ENCODE data around the gene PIK3AP1.
"Not testable (repeated sequence)": the region's sequence is repeated elsewhere in the genome, so short reads cannot be mapped to it uniquely, and the experiment has no call there.

The PIK3AP1 gene

GRCh38 chr10:96695975-96696634 is 24.2 kb downstream of the PIK3AP1 start:
- DNase-seq (ENCODE audit: low spot score): no peak

- peak; percentile 24 for DNase-seq (ENCODE audit: low spot score)
Observed at GRCh38 chr10:96695366-96695765, 24.9 kb downstream of the PIK3AP1 start.

GRCh38 chr10:96693431-96693830 is 26.9 kb downstream of the PIK3AP1 start:
- no peak for DNase-seq (ENCODE audit: low spot score)

DNA sequence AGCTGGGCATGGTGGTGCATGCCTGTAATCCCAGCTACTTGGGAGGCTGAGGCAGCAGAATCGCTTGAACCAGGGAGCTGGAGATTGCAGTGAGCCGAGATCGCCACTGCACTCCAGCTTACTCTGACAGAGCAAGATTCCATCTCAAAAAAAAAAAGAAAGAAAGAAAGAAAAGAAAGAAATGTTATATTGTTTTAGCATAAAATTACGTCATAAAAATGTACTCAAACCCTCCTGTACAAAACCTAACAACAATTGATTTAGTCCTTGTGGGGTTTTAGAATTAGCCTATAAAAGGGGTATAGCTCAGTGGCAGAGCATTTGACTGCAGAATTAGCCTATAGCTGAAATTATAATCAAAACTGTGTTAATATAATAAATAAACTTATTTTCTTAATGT is 27.9 kb downstream of the PIK3AP1 start:
- DNase-seq (ENCODE audit: low spot score): no peak

- no peak for DNase-seq (ENCODE audit: low spot score)
Observed at GRCh38 chr10:96691761-96692160, 28.6 kb downstream of the PIK3AP1 start.

DNA sequence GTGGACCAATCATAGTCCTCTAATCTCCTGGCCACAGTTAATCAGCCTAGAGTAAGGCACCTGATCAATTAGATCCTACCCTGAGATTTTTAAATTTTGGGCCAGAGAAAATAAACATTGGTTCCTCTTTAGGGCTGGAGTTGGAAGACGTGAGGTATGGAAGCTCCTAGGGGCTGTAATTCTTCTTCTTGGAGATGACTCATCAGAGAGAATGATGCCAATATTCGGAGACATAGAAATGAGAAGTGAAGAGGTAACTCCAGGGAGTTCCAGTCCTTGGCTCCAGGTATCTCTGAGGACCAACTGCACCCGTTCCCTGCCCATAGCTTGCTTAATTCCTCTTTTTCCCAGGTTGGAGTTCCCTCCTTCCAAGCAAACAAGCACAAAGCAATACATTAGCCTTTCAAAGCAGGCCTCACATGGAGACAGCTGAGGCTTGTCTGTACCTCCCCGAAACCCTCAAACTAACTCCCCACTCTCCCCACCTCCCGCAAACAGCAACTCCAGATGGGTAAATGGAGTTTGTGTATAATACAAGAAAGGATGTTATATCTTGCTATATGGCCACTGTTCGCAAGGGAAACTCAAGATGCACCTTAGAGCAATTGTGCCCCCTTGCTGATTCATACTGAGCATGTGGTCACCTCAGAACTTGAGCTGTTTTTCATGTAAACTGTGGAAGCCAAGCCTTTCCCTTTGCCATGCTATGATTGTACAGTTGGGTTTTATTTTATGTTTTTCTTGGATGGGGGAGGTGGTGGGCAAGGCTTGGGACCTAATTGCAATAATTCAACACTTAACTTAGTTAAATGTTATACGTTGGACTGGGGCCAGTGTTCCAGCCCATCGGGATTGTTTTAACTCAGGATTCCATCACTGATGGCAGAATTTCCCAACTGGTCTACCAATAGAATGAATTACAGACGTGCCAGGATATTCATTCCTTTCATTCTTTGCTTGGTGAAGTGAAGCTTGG is 29.3 kb downstream of the PIK3AP1 start:
- no peak for DNase-seq (ENCODE audit: low spot score)

GRCh38 chr10:96688789-96689188 is 31.5 kb downstream of the PIK3AP1 start:
- DNase-seq (ENCODE audit: low spot score): no peak

DNA sequence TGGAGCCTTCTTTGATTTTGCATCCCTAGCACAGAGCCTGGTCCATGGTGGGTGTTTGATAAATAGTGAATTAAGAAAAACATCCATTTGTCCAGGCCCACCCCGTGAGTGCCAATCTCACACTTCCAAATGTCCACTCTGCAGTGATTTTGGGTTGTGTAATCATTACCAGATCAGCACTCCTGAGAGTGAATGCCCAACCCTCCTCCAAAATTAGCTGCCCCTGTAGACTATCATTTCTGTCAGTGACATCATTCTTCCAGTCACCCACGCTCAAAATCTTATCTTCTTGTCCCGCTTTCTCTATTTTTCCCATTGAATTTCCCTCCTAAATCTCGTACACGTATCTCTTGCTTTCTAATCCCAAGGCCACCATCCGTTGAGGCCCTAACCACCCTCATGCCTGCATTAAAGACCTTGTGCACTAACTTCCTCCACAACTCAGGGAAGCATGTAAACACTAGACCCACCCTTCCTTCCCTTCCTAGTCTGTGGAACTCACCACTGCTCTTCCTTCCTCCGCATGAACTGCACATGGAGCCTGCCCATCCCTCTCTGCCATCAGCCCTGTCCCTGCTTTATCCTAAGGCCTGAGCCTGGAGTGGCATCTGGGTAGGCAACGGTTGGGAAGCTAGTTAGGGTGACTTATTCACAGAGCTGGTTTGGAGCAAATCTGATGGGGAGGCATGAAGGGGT is 32.8 kb downstream of the PIK3AP1 start:
- no peak for DNase-seq (ENCODE audit: low spot score)

GRCh38 chr10:96686514-96686913 is 33.8 kb downstream of the PIK3AP1 start:
- DNase-seq (ENCODE audit: low spot score): no peak

- no peak for DNase-seq (ENCODE audit: low spot score)
Observed at GRCh38 chr10:96685306-96685705, 35.0 kb downstream of the PIK3AP1 start.

- no peak for DNase-seq (ENCODE audit: low spot score)
Observed at GRCh38 chr10:96684826-96685225, 35.5 kb downstream of the PIK3AP1 start.

GRCh38 chr10:96683710-96684109 is 36.6 kb downstream of the PIK3AP1 start:
- no peak for DNase-seq (ENCODE audit: low spot score)

DNA sequence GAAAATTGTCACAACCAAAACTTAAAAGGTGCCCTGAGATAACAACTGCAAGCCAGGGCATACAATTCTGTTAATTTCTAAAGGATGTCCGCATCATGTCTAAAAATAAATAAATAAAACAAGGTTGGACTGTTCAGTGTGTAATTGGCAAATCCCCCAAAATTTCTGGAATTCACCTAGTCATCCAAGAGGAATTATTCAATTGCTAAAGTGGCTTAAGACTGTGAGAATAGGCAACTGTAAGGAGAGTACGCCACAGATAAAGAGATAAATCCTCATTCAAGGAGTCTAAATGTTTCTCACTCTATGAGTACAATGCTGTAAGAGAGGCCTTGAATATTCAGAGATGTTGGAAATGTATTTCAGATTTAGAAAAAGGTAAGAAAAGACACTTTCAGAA is 37.2 kb downstream of the PIK3AP1 start:
- DNase-seq (ENCODE audit: low spot score): no peak

- DNase-seq (ENCODE audit: low spot score): no peak
Observed at GRCh38 chr10:96681524-96681923, 38.8 kb downstream of the PIK3AP1 start.

GRCh38 chr10:96680463-96680862 is 39.9 kb downstream of the PIK3AP1 start:
- not testable (repeated sequence) for DNase-seq (ENCODE audit: low spot score)

DNA sequence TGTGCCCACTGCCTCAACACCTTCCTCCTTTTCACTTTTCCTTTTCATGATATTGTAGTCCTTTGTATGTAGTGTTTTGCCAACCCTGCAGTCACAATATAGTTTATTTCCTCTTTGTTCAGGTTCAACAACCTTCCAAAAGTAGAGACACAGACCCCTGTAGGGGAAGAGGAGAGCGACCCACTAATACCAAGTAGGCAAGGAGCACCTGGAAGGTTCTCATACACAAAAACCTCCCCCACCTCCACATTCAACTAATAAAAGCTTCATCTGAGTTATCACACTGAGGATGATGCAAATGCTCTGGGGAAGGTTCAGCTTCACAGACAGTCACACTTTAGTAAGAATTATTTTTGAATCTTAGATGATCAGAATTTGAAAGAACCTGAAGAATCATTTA is 41.6 kb downstream of the PIK3AP1 start:
- no peak for DNase-seq (ENCODE audit: low spot score)

DNA sequence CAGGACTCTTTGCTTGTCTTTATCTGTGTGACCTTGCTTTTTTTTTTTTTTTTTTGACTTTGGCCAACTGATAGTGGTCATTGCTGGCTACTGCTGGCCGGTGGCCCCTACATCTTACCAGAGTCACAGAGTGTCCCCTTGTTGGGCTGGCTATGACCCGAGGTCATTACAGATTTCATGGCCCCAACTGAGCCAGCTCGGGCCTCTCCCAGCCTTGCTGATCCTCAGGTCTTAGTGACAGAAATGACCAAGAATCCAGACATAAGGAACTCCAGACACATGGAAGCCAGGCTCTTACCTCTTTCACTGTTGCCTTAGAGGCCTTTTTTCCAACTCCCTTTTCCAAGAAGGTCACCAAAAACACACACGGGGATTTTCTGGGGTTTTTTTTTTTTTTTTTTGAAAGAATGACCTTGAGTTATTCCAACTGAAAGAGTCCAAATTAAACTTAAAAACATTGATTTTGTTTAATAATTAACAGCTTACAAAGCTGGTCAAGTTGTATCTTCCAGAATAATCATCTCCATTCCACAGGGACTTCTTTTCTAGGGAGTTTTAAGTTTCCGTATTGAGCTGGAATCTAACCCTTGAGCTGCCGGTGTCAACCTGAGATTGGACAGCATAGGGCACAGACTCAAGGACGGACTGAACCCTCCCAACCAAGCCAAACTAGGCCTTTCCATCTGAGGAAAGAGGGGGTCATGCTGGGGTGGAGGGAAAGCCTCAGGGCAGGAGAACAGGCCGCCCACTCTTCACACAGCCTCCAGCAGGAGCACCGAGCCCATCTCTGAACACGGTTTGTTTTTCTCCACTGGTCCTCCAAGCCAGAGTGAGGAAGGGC is 43.8 kb downstream of the PIK3AP1 start:
- no peak for DNase-seq (ENCODE audit: low spot score)

DNA sequence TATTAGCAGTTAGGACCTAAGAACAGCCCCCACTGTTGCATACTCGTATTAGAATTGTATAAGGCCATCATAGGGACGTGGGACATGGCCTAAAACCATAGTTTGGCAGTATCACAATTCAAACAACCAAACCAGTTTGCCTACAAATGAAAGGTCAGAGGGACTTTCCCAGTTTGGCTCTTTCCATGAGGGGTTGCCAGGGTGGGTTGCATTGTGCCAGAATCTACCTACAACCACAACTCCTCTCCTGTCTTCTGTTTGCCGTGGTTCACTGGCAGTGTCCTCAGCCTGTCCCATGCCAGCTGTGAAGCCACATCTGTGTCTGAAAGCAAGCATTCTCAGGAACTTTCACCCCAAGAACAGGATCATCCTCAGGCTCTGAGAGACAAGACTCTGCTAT is 44.5 kb downstream of the PIK3AP1 start:
- DNase-seq (ENCODE audit: low spot score): no peak

- DNase-seq (ENCODE audit: low spot score): no peak
Observed at GRCh38 chr10:96673318-96674099, 46.8 kb downstream of the PIK3AP1 start.

- no peak for DNase-seq (ENCODE audit: low spot score)
Observed at GRCh38 chr10:96672481-96673175, 47.7 kb downstream of the PIK3AP1 start.
